HEK293T (cell line): ENCODE data around the gene PRDX6.

Experiments
- CTCF ChIA-PET: fragments of 350-600 bp; formaldehyde crosslinking; extraction: SDS; loops from one replicate; lab custom pipeline; 2021; ENCODE audit warnings: antibody characterized with exemption, inconsistent platforms; lab: Yijun Ruan, JAX
- POLR2A ChIA-PET: fragments of 350-600 bp; formaldehyde crosslinking; extraction: SDS; loops from one replicate; lab custom pipeline; 2020; ENCODE audit warnings: antibody characterized with exemption, inconsistent platforms; lab: Yijun Ruan, JAX
- DNase-seq: peaks from one replicate; pipeline ENCODE4 v3.0.0; 2012; ENCODE audit warnings: mixed read lengths; ENCODE audit errors: extremely low spot score
- ARNT ChIP-seq: fragments of 450-650 bp; IDR thresholded peaks from 2 replicates; pipeline ENCODE4 v1.6.1; 2017; ENCODE audit warnings: mild to moderate bottlenecking
- BHLHE40 ChIP-seq: fragments of 450-650 bp; IDR thresholded peaks from 2 replicates; pipeline ENCODE4 v1.6.1; 2016; ENCODE audit warnings: mild to moderate bottlenecking, moderate library complexity, borderline replicate concordance
- CTBP1 ChIP-seq: fragments of 450-650 bp; IDR thresholded peaks from 2 replicates; pipeline ENCODE4 v1.6.1; 2016; ENCODE audit warnings: borderline replicate concordance
- ELF4 ChIP-seq: fragments of 450-650 bp; IDR thresholded peaks from 2 replicates; pipeline ENCODE4 v1.6.1; 2017; ENCODE audit warnings: antibody characterized with exemption
- FOXA1 ChIP-seq: fragments of 450-650 bp; IDR thresholded peaks from 2 replicates; pipeline ENCODE4 v1.6.1; 2016; ENCODE audit warnings: mild to moderate bottlenecking
- FOXK2 ChIP-seq: fragments of 450-650 bp; IDR thresholded peaks from 2 replicates; pipeline ENCODE4 v1.6.1; 2016; ENCODE audit warnings: mild to moderate bottlenecking
- FOXM1 ChIP-seq: fragments of 450-650 bp; IDR thresholded peaks from 2 replicates; pipeline ENCODE4 v1.6.1; 2017; ENCODE audit warnings: mild to moderate bottlenecking, borderline replicate concordance
- HDGF ChIP-seq: fragments of 450-650 bp; IDR thresholded peaks from 2 replicates; pipeline ENCODE4 v1.6.1; 2017; ENCODE audit warnings: antibody characterized with exemption, borderline replicate concordance
- L3MBTL2 ChIP-seq: fragments of 450-650 bp; conservative IDR thresholded peaks from 2 replicates; pipeline ENCODE4 v1.6.1; 2016; ENCODE audit warnings: mild to moderate bottlenecking
- LEF1 ChIP-seq: fragments of 450-650 bp; IDR thresholded peaks from 2 replicates; pipeline ENCODE4 v1.6.1; 2017; ENCODE audit warnings: mild to moderate bottlenecking, borderline replicate concordance
- NFRKB ChIP-seq: fragments of 450-650 bp; IDR thresholded peaks from 2 replicates; pipeline ENCODE4 v1.6.1; 2016; ENCODE audit warnings: mild to moderate bottlenecking, moderate library complexity
- PKNOX1 ChIP-seq: fragments of 450-650 bp; IDR thresholded peaks from 2 replicates; pipeline ENCODE4 v1.6.1; 2016
- SP1 ChIP-seq: fragments of 450-650 bp; IDR thresholded peaks from 2 replicates; pipeline ENCODE4 v1.6.1; 2017
- SUZ12 ChIP-seq: fragments of 450-650 bp; IDR thresholded peaks from 2 replicates; pipeline ENCODE4 v1.6.1; 2016; ENCODE audit warnings: mild to moderate bottlenecking
- TARDBP ChIP-seq: fragments of 450-650 bp; IDR thresholded peaks from 2 replicates; pipeline ENCODE4 v1.6.1; 2016
- ZNF384 ChIP-seq: fragments of 450-650 bp; IDR thresholded peaks from 2 replicates; pipeline ENCODE4 v1.6.1; 2016

Gene PRDX6

GRCh38 chr1:173477286-173478093 is at the start of gene PRDX6:
TSS of gene PRDX6 (plus strand) at chr1:173477335. CDS start at chr1:173477398, 63 bp downstream.
- CTCF ChIA-PET, result interaction anchor here (0.9 kb wide), 1 partner anchor 39 kb away, joined by 4 read pairs; no protein-coding TSS in a partner anchor
- peak; percentile 56 for DNase-seq
- POLR2A ChIA-PET, result interaction anchor here (1.0 to 2.4 kb wide), 6 partner anchors 30 to 347 kb away, joined by 3 to 8 read pairs (median 4); partner anchors contain the start of genes CENPL, DARS2 and KLHL20
- TF ChIP-seq L3MBTL2 (peak; percentile 38; the same call in 1 of the 2 replicates), TARDBP (no peak)

DNA sequence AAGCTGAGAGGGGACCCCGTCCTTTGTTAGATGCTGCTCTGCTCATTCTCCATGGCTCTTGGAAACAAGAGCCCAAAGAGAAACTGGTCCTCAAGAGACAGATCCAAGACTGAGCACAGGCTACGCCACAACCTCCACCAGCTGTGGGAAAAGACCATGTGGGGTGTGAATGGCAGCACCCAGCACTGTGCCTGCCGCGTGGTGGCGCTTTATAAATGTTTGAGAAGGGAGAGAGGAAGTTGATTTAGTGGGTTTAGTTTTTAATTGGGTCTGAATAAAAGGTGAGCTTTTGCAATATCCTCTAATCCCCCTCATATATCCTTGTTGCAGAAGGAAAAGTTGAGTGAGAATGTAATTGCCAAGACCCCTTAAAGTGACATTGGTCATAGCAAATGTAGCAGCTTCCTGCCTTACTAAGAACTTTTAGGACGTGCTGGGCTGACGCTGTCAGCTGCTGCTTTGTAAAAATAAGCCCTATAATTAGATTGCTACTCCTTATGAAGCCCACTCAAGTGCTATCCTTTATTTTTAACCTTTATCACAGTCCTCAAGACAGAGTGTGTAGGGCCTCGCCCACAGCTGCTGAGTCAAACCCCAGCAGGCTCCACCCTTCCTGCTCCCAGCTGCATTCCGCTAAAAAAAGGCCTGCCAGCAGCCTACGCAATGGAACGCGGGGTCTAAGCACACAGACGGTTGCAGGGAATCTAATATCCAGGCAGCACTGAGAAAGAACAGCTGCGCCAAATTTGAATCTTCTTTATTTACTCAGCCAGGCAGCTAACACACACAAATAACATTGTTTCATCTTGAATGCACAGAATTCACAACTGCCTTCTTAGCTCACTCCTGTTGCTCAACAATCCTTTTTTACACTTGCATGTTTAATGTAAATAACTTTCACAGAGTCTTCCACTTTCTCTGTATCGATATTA is 47.4 kb upstream of the PRDX6 start:
- ChIA-PET CTCF (interaction anchor here (0.5 to 1.6 kb wide), 9 partner anchors 9 to 1531 kb away, joined by 3 to 9 read pairs (median 3); partner anchors contain the start of gene KLHL20), POLR2A (interaction anchor here (0.8 to 1.7 kb wide), 5 partner anchors 47 to 438 kb away, joined by 3 to 11 read pairs (median 3); partner anchors contain the start of genes CENPL, DARS2, GAS5 and PRDX6)
- DNase-seq, result no peak
- TF ChIP-seq PKNOX1, result no peak
- TF ChIP-seq FOXM1, result no peak
- no peak for TF ChIP-seq FOXA1
- TF ChIP-seq ZNF384, result no peak
- no peak for TF ChIP-seq HDGF

DNA sequence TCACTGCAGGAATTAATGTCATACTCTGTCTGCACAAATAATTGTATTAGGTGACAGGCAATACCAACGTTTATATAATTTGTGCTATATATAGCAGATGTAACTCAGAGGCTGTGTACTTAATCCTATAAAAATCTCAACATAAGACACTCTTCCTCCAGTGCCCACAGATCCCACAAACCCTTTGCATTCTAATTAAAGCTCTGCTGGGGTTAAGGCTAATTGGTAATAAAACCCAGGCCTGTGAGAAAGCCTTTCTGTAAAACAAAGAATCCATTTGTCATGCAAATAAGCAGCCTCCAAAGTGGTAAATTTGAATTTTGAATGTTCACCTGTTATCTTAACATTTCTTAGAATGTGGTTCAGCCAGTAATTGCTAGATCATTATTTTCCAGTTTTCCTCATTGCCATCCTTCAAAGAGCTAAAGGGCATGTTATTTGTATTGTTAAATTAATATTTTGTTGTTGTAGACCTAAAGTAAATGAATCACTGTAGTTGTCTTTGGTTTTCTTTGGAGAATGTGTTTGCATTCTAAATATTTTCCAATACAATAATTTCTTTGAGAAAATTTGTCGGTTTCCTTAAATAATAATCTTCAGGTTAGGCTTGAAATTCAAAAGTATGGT is 46.3 kb upstream of the PRDX6 start:
- ChIA-PET POLR2A (interaction anchor here (1.1 to 1.7 kb wide), 2 partner anchors 393 to 437 kb away, joined by 3 to 11 read pairs; partner anchors contain the start of genes CENPL, DARS2, GAS5 and ZBTB37), CTCF (interaction anchor here (1.3 to 1.6 kb wide), 2 partner anchors 11 to 361 kb away, joined by 3 to 6 read pairs; no protein-coding TSS in a partner anchor)
- no peak for DNase-seq

DNA sequence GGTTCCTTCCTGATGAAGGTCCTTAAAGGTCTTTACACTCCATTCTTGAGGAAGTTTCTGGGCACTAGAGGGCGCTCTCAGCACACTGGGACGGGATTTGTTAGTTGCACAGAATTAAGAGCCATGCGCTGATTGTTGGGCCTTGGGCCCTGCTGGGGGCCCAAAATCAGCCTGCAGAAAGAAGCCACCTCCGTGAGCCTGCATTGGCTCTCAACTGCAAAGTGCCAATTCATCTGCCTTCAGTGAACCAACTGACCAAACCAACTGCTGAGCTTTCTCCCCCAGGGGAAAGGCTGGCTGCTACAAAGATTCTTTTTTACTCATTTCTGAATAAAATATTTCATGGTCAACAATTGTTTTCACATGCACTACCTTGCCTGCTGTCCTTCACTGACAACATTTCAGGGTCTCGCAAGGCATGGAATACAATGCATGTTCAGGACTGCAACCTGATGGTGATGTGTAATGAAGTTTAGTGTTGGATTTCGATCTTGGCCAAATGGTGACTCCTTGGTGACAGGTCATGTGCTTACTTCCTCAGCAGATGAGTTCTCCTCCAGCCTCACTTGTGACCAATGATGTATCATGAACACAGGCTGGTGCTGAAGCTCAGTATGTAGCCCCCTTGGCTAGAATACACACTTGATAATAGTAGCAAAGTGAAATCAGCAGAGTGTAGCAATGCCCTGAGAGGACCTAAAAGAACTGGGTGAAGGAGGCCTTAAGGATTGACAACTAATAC is 45.7 kb upstream of the PRDX6 start:
- ChIA-PET POLR2A (no interaction called here), CTCF (interaction anchor here (1.6 kb wide), 1 partner anchor 11 kb away, joined by 6 read pairs; no protein-coding TSS in a partner anchor)
- TF ChIP-seq FOXA1 (no peak), PKNOX1 (no peak), SUZ12 (no peak), NFRKB (no peak), SP1 (no peak), FOXK2 (no peak), ELF4 (no peak), ZNF384 (no peak), CTBP1 (no peak), FOXM1 (no peak), L3MBTL2 (no peak), HDGF (no peak), ARNT (no peak), LEF1 (no peak), TARDBP (no peak), BHLHE40 (no peak)
- DNase-seq, result peak; percentile 81

More for the DNA sequence above, 46.3 kb upstream of the PRDX6 start:
- TF ChIP-seq FOXA1 (no peak), HDGF (no peak), ARNT (no peak), NFRKB (no peak), SUZ12 (no peak), FOXM1 (no peak), LEF1 (no peak), TARDBP (no peak), ZNF384 (no peak), L3MBTL2 (no peak), BHLHE40 (no peak), CTBP1 (no peak), PKNOX1 (no peak), ELF4 (no peak), FOXK2 (no peak), SP1 (no peak)

GRCh38 chr1:173432331-173432730 is 44.8 kb upstream of the PRDX6 start:
- no peak for TF ChIP-seq CTBP1
- ChIA-PET CTCF (no interaction called here), POLR2A (no interaction called here)
- no peak for DNase-seq
